Activated naive CD8-positive, alpha-beta T cell treated with anti-CD3 and anti-CD28 coated beads, Interleukin-2, amount 10 ng/mL, durations not matched to agents 7 days and 5 days (primary cell): ENCODE results near the gene PPARD. TPM values are rescaled to one million over a fixed set of nuclear protein-coding genes. Genes with fewer than 3 reads are reported as not detected.

Source experiments
- ATAC-seq: fragments of 150-1000 bp; cut with Tn5 transposase; one replicate; pipeline ENCODE4 v1.10.0; 2021; ENCODE audit warnings: low read depth, moderate library complexity
- POLR2A ChIA-PET: fragments of 350-600 bp; sonication (Branson Sonifier 250); formaldehyde crosslinking; loops from one replicate; lab custom pipeline; 2021; ENCODE audit warnings: antibody characterized with exemption; lab: Charles Lee
- DNase-seq: peaks from one replicate; pipeline ENCODE4 v3.0.0; 2021
- H3K27ac Mint-ChIP-seq: one replicate; pipeline ENCODE4 v1.8.0; 2022; ENCODE audit warnings: mild to moderate bottlenecking, mixed read lengths
- H3K27me3 Mint-ChIP-seq: one replicate; pipeline ENCODE4 v1.8.0; 2022; ENCODE audit warnings: mild to moderate bottlenecking, moderate library complexity, mixed read lengths
- H3K36me3 Mint-ChIP-seq: one replicate; pipeline ENCODE4 v1.8.0; 2021; ENCODE audit warnings: mild to moderate bottlenecking, mixed read lengths
- H3K4me1 Mint-ChIP-seq: one replicate; pipeline ENCODE4 v1.8.0; 2021; ENCODE audit warnings: mixed read lengths
- H3K4me3 Mint-ChIP-seq: one replicate; pipeline ENCODE4 v1.8.0; 2022; ENCODE audit warnings: mild to moderate bottlenecking, moderate library complexity, mixed read lengths
- H3K9me3 Mint-ChIP-seq: one replicate; pipeline ENCODE4 v1.8.0; 2021; ENCODE audit warnings: mixed read lengths
- total RNA-seq, 2 experiments: library from RNA; stranded (reverse); gene quantifications; one replicate each; pipeline ENCODE4 v1.2.3, GENCODE V29; 2021

PPARD gene
- total RNA-seq, result 10 to 100 TPM; 43.0 to 45.9 TPM

- Mint-ChIP-seq H3K27me3 (peaks cover 5% of the 10 kb centered on the region), H3K27ac (peak within 1 kb of the TSS; percentile 88), H3K4me3 (peak within 1 kb of the TSS; percentile 97), H3K4me1 (peaks cover 42% of the 10 kb centered on the region), H3K36me3 (peaks cover 32% of the 10 kb centered on the region), H3K9me3 (no peaks in the 10 kb centered on the region)
- DNase-seq (peak; percentile 100), ATAC-seq (peak; percentile 96)
- POLR2A ChIA-PET, result interaction anchor here (0.6 to 2.9 kb wide), 8 partner anchors 44 to 125 kb away, joined by 3 to 23 read pairs (median 3); partner anchors contain the start of genes DEF6, FANCE and RPL10A
Measured at GRCh38 chr6:35342258-35343091, at the start of gene PPARD. TSS of gene PPARD (plus strand) at chr6:35342558. CDS start at chr6:35411088, 68,530 bp downstream.

DNA sequence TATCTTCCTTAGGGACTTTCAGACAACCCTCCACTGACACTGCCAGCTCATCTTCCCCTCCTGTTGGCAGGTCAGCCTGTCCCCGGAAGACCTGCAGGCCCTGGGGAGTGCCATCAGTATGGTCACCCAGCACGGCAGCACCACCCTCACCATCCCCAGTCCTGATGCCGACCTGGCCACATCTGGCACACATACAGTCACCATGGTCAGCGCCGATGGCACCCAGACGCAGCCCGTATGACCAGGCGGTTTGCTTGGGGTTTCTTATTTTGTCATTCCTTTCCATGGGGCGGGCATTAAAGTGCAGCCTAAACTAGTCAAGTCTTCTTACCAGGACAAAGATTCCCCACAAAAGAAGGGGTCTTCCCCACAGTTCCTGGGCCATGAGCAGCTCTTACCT, 48.7 kb upstream of the PPARD start:
- POLR2A ChIA-PET, result no interaction called here
- DNase-seq (no peak), ATAC-seq (no peak)
- Mint-ChIP-seq H3K4me1 (peaks cover 13% of the 10 kb centered on the region), H3K27me3 (no peaks in the 10 kb centered on the region), H3K4me3 (no peak overlapping the region), H3K36me3 (peaks cover 9% of the 10 kb centered on the region), H3K9me3 (no peaks in the 10 kb centered on the region), H3K27ac (no peak overlapping the region)

DNA sequence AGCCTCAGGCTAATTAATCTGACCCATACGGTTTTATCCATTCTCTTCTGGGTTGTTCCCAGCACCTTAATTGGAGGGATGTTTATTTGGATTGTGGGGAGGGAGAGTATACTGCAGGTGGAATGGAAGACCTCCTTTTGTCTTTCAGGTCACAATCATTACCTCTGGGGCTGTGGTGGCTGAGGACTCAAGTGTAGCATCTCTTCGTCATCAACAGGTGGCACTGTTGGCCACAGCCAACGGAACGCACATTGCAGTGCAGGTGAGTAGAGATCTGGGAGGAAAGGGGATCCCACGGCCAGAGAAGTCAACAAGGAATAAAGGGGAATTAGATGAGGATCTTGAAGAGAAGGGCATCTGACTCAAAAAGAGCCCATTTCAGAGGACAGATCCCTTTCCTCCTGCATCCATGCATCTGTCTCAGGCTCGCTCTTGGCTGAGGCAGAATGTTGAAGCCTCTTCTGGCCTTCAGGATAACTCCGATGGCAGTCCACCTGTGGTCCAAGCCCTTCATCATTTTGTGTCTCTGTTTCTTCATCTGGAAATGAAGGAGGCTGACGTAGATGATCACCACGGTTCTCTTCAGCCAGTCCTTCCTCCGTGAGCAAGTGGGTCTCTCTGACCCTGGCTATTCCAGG, 47.9 kb upstream of the PPARD start:
- Mint-ChIP-seq H3K27me3 (no peaks in the 10 kb centered on the region), H3K36me3 (peaks cover 11% of the 10 kb centered on the region), H3K4me3 (no peak overlapping the region), H3K9me3 (no peaks in the 10 kb centered on the region), H3K27ac (peak overlapping the region; percentile 43), H3K4me1 (peaks cover 17% of the 10 kb centered on the region)
- DNase-seq (no peak), ATAC-seq (peak; percentile 25)
- POLR2A ChIA-PET, result no interaction called here

DNA sequence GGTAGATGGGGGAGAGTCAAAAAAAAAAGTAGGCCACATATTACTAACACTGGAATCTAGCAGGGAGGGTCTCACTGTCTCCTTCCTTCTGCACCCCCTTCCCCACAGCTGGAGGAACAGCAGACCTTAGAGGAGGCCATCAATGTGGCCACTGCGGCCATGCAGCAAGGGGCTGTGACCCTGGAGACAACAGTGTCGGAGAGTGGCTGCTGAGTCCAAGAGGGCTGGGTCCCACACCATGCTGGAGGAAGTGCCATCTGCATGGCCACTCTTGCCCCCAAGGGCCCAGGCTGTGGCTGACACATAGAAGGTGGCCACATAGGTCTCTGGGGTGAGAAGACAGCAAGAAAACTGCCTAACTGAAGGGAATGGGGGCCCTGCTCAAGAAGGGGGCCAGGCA, 47.3 kb upstream of the PPARD start:
- Mint-ChIP-seq H3K27ac (no peak overlapping the region), H3K4me1 (peaks cover 22% of the 10 kb centered on the region), H3K36me3 (peaks cover 16% of the 10 kb centered on the region), H3K4me3 (no peak overlapping the region), H3K9me3 (no peaks in the 10 kb centered on the region), H3K27me3 (no peaks in the 10 kb centered on the region)
- POLR2A ChIA-PET, result interaction anchor here (0.6 to 8.9 kb wide), 5 partner anchors 16 to 702 kb away, joined by 3 to 86 read pairs (median 3); partner anchors contain the start of genes FANCE and PPARD
- DNase-seq (no peak), ATAC-seq (no peak)

GRCh38 chr6:35295521-35296315, 46.6 kb upstream of the PPARD start:
- peaks cover 22% of the 10 kb centered on the region for H3K36me3 Mint-ChIP-seq
- H3K4me1 Mint-ChIP-seq, result peaks cover 27% of the 10 kb centered on the region
- H3K27ac Mint-ChIP-seq, result peak overlapping the region; percentile 94
- H3K27me3 Mint-ChIP-seq, result no peaks in the 10 kb centered on the region
- POLR2A ChIA-PET, result interaction anchor here (0.6 to 8.9 kb wide), 8 partner anchors 15 to 702 kb away, joined by 3 to 86 read pairs (median 4); partner anchors contain the start of genes FANCE, PPARD, RPL10A and ZNF76
- H3K4me3 Mint-ChIP-seq, result no peak overlapping the region
- DNase-seq (no peak), ATAC-seq (no peak)
- no peaks in the 10 kb centered on the region for H3K9me3 Mint-ChIP-seq

- H3K27me3 Mint-ChIP-seq, result no peaks in the 10 kb centered on the region
- H3K4me3 Mint-ChIP-seq, result peak overlapping the region; percentile 89
- ATAC-seq, result no peak
- peaks cover 23% of the 10 kb centered on the region for H3K36me3 Mint-ChIP-seq
- H3K9me3 Mint-ChIP-seq, result no peaks in the 10 kb centered on the region
- peaks cover 37% of the 10 kb centered on the region for H3K4me1 Mint-ChIP-seq
- POLR2A ChIA-PET, result interaction anchor here (0.8 to 8.9 kb wide), 9 partner anchors 14 to 430 kb away, joined by 3 to 86 read pairs (median 5); partner anchors contain the start of genes PPARD, RPL10A and ZNF76
- DNase-seq, result no peak
- peak overlapping the region; percentile 94 for H3K27ac Mint-ChIP-seq
Measured at GRCh38 chr6:35296931-35297600, 45.3 kb upstream of the PPARD start.

- no peaks in the 10 kb centered on the region for H3K9me3 Mint-ChIP-seq
- DNase-seq (peak; percentile 88), ATAC-seq (peak; percentile 80)
- H3K27me3 Mint-ChIP-seq, result no peaks in the 10 kb centered on the region
- H3K36me3 Mint-ChIP-seq, result peaks cover 21% of the 10 kb centered on the region
- peaks cover 45% of the 10 kb centered on the region for H3K4me1 Mint-ChIP-seq
- H3K27ac Mint-ChIP-seq, result peak within 1 kb of the TSS; percentile 94
- POLR2A ChIA-PET, result interaction anchor here (0.6 to 8.9 kb wide), 13 partner anchors 11 to 170 kb away, joined by 3 to 86 read pairs (median 4); partner anchors contain the start of genes PPARD and RPL10A
- peak within 1 kb of the TSS; percentile 89 for H3K4me3 Mint-ChIP-seq
Measured at GRCh38 chr6:35297601-35298481, 44.5 kb upstream of the PPARD start, which contains the start of gene DEF6. TSS of gene DEF6 (plus strand) at chr6:35297818. CDS start at chr6:35297857, 39 bp downstream.

DNA sequence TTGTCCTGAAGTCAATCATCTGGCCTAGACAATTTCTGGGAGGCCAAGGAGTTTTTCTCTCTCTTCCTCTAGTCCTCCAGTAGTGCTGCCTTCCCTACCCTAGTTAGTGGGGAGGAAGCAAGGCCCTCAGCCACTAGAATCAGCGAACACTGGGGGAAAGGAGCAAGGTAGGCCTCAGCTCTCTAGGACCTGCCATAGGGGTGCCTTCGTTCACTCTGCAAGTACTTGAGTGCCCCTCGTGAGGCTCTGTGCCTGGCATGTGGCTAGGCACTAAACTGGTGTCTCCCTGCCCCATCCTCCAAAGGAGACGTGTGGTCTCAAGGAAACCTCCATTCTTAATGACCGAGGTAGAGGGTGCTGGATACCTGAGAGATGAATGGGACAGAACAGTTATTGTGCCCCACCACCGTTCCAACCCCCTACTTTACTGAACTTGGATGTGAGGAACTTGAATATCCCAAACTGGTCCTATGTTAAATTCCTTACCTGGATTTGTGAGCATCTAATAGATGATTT, 43.7 kb upstream of the PPARD start:
- POLR2A ChIA-PET, result interaction anchor here (0.6 to 8.9 kb wide), 10 partner anchors 10 to 169 kb away, joined by 3 to 86 read pairs (median 4); partner anchors contain the start of genes PPARD and RPL10A
- H3K27ac Mint-ChIP-seq, result peak overlapping the region; percentile 94
- no peak for DNase-seq
- H3K4me3 Mint-ChIP-seq, result peak overlapping the region; percentile 89
- H3K4me1 Mint-ChIP-seq, result peaks cover 52% of the 10 kb centered on the region
- H3K27me3 Mint-ChIP-seq, result no peaks in the 10 kb centered on the region
- H3K36me3 Mint-ChIP-seq, result peaks cover 25% of the 10 kb centered on the region
- ATAC-seq, result no peak
- no peaks in the 10 kb centered on the region for H3K9me3 Mint-ChIP-seq

GRCh38 chr6:35299674-35300073, 42.7 kb upstream of the PPARD start:
- Mint-ChIP-seq H3K36me3 (peaks cover 30% of the 10 kb centered on the region), H3K9me3 (no peaks in the 10 kb centered on the region), H3K27me3 (no peaks in the 10 kb centered on the region), H3K4me3 (peak overlapping the region; percentile 89), H3K4me1 (peaks cover 56% of the 10 kb centered on the region), H3K27ac (peak overlapping the region; percentile 94)
- ATAC-seq, result no peak
- DNase-seq, result no peak
- POLR2A ChIA-PET, result interaction anchor here (1.1 to 8.9 kb wide), 2 partner anchors 11 kb away, joined by 3 to 86 read pairs; no protein-coding TSS in a partner anchor

GRCh38 chr6:35300848-35301247, 41.5 kb upstream of the PPARD start:
- no peak for DNase-seq
- POLR2A ChIA-PET, result interaction anchor here (1.0 to 8.9 kb wide), 6 partner anchors 10 to 431 kb away, joined by 3 to 86 read pairs (median 5); no protein-coding TSS in a partner anchor
- H3K36me3 Mint-ChIP-seq, result peaks cover 30% of the 10 kb centered on the region

More at GRCh38 chr6:35300848-35301247, 41.5 kb upstream of the PPARD start:
- no peak for ATAC-seq
- Mint-ChIP-seq H3K4me3 (peak overlapping the region; percentile 89), H3K27me3 (no peaks in the 10 kb centered on the region), H3K27ac (peak overlapping the region; percentile 94), H3K4me1 (peaks cover 58% of the 10 kb centered on the region), H3K9me3 (no peaks in the 10 kb centered on the region)
